Measurements from ENCODE around the gene ARHGAP22. TPM values are rescaled to one million over a fixed set of nuclear protein-coding genes. Genes with fewer than 3 reads are reported as not detected.

Gene ARHGAP22
- total and polyA plus RNA-seq, 4 donors = 0.23 to 2.3 (median 0.54) TPM

- Histone ChIP-seq H3K27ac (ENCODE audit: low read depth in 1 of 2, low read length in 2 of 2) (no peak overlapping the region), H3K4me3 (ENCODE audit: low read depth in 1 of 3, low read length in 3 of 3) (no peak overlapping the region), H3K4me1 (ENCODE audit: control insufficient read depth in 4 of 4, insufficient read depth in 4 of 4, low read length in 3 of 4) (no peaks in the 10 kb centered on the region), H3K36me3 (ENCODE audit: control insufficient read depth in 4 of 4, insufficient read depth in 3 of 4, low read depth in 1 of 4, low read length in 3 of 4) (no peaks in the 10 kb centered on the region), H3K9me3 (ENCODE audit: control insufficient read depth in 4 of 4, low read length in 3 of 4) (no peaks in the 10 kb centered on the region), H3K9ac (ENCODE audit: low read depth in 1 of 2, low read length in 2 of 2) (no peak overlapping the region), H3K27me3 (ENCODE audit: control insufficient read depth in 4 of 4, insufficient read depth in 4 of 4, low read length in 3 of 4) (no peaks in the 10 kb centered on the region)
- no peak for DNase-seq (ENCODE audit: low spot score)
- TF ChIP-seq FOXA2 (IDR thresholded peaks at IDR 0.05) (no peak), JUND (IDR thresholded peaks at IDR 0.05) (no peak), HNF4G (IDR thresholded peaks at IDR 0.05) (no peak), NR2F2 (IDR thresholded peaks at IDR 0.05) (no peak), RAD21 (IDR thresholded peaks at IDR 0.05) (no peak), FOXA1 (IDR thresholded peaks at IDR 0.05) (no peak), REST (IDR thresholded peaks at IDR 0.05) (no peak), GABPA (IDR thresholded peaks at IDR 0.05 in 1 of 2, conservative IDR thresholded peaks at IDR 0.05 in 1 of 2) (no peak), TAF1 (conservative IDR thresholded peaks at IDR 0.05) (no peak), RXRA (IDR thresholded peaks at IDR 0.05) (no peak), EGR1 (IDR thresholded peaks at IDR 0.05; ENCODE audit: low read depth in 2 of 2) (no peak), SP1 (IDR thresholded peaks at IDR 0.05) (no peak), YY1 (IDR thresholded peaks at IDR 0.05) (no peak), HNF4A (conservative IDR thresholded peaks at IDR 0.05) (no peak)
- TF ChIP-seq, protein P1, sequence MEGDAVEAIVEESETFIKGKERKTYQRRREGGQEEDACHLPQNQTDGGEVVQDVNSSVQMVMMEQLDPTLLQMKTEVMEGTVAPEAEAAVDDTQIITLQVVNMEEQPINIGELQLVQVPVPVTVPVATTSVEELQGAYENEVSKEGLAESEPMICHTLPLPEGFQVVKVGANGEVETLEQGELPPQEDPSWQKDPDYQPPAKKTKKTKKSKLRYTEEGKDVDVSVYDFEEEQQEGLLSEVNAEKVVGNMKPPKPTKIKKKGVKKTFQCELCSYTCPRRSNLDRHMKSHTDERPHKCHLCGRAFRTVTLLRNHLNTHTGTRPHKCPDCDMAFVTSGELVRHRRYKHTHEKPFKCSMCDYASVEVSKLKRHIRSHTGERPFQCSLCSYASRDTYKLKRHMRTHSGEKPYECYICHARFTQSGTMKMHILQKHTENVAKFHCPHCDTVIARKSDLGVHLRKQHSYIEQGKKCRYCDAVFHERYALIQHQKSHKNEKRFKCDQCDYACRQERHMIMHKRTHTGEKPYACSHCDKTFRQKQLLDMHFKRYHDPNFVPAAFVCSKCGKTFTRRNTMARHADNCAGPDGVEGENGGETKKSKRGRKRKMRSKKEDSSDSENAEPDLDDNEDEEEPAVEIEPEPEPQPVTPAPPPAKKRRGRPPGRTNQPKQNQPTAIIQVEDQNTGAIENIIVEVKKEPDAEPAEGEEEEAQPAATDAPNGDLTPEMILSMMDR (IDR thresholded peaks at IDR 0.05; ENCODE audit: low read depth, low read length, missing input control) = no peak
- TF ChIP-seq, protein P2, sequence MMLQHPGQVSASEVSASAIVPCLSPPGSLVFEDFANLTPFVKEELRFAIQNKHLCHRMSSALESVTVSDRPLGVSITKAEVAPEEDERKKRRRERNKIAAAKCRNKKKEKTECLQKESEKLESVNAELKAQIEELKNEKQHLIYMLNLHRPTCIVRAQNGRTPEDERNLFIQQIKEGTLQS (IDR thresholded peaks at IDR 0.05) = no peak
- TF ChIP-seq, protein P3, sequence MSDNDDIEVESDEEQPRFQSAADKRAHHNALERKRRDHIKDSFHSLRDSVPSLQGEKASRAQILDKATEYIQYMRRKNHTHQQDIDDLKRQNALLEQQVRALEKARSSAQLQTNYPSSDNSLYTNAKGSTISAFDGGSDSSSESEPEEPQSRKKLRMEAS (IDR thresholded peaks at IDR 0.05) = no peak
- TF ChIP-seq, protein P4, sequence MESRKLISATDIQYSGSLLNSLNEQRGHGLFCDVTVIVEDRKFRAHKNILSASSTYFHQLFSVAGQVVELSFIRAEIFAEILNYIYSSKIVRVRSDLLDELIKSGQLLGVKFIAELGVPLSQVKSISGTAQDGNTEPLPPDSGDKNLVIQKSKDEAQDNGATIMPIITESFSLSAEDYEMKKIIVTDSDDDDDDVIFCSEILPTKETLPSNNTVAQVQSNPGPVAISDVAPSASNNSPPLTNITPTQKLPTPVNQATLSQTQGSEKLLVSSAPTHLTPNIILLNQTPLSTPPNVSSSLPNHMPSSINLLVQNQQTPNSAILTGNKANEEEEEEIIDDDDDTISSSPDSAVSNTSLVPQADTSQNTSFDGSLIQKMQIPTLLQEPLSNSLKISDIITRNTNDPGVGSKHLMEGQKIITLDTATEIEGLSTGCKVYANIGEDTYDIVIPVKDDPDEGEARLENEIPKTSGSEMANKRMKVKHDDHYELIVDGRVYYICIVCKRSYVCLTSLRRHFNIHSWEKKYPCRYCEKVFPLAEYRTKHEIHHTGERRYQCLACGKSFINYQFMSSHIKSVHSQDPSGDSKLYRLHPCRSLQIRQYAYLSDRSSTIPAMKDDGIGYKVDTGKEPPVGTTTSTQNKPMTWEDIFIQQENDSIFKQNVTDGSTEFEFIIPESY (IDR thresholded peaks at IDR 0.05) = no peak
- 88% methylated on average over 5 of the region's 5 CpGs for WGBS
Measured at GRCh38 chr10:48494611-48495010, 110.3 kb downstream of the ARHGAP22 start.
